Kidney epithelial cell (primary cell): ENCODE measurements around the gene CDCA3. TPM values are rescaled to one million over a fixed set of nuclear protein-coding genes. Genes with fewer than 3 reads are reported as not detected.

Experiments
- DNase-seq: peaks from one replicate; pipeline ENCODE4 v3.0.0-alpha.2; 2010; ENCODE audit warnings: low read depth
- H3K27me3 ChIP-seq: 2 replicates; pipeline ENCODE4 v1.6.0; 2011; ENCODE audit warnings: low read length; ENCODE audit not compliant: control insufficient read depth, insufficient read depth
- H3K36me3 ChIP-seq: 2 replicates; pipeline ENCODE4 v1.5.1; 2011; ENCODE audit warnings: low read length; ENCODE audit not compliant: control insufficient read depth, insufficient read depth
- H3K4me3 ChIP-seq: 2 replicates; pipeline ENCODE4 v1.5.1; 2011; ENCODE audit warnings: low read depth, mild to moderate bottlenecking, control low read depth, low read length
- CTCF ChIP-seq: IDR thresholded peaks from 2 replicates; pipeline ENCODE4 v1.5.1; 2011; ENCODE audit warnings: mild to moderate bottlenecking, moderate library complexity, low read length, control low read depth, inconsistent platforms; ENCODE audit not compliant: insufficient read depth, poor library complexity, severe bottlenecking
- total RNA-seq: library from RNA; depleted of rRNA; stranded (reverse); fragments of >200 nt; gene quantifications from 2 replicates; pipeline ENCODE4 v1.2.3, GENCODE V29; 2015

CDCA3 gene
- total RNA-seq, 1 donor from 2014 or later = 8.3 TPM

- TF ChIP-seq CTCF = no peak
- peaks cover 9% of the 10 kb centered on the region for H3K27me3 ChIP-seq
- H3K36me3 ChIP-seq = no peaks in the 10 kb centered on the region
- no peak overlapping the region for H3K4me3 ChIP-seq
- DNase-seq = no peak
Observed at GRCh38 chr12:6816598-6816997, 34.5 kb downstream of the CDCA3 start.

- H3K4me3 ChIP-seq = no peak overlapping the region
- H3K36me3 ChIP-seq = no peaks in the 10 kb centered on the region
- peaks cover 9% of the 10 kb centered on the region for H3K27me3 ChIP-seq
- no peak for DNase-seq
- TF ChIP-seq CTCF = no peak
Observed at GRCh38 chr12:6813363-6813762, 37.7 kb downstream of the CDCA3 start.

- peaks cover 9% of the 10 kb centered on the region for H3K27me3 ChIP-seq
- DNase-seq = no peak
- TF ChIP-seq CTCF = no peak
- H3K36me3 ChIP-seq = no peaks in the 10 kb centered on the region
- H3K4me3 ChIP-seq = no peak overlapping the region
Observed at GRCh38 chr12:6810758-6811157, 40.3 kb downstream of the CDCA3 start.

- no peaks in the 10 kb centered on the region for H3K36me3 ChIP-seq
- no peak for TF ChIP-seq CTCF
- no peak for DNase-seq
- H3K27me3 ChIP-seq = peaks cover 3% of the 10 kb centered on the region
- H3K4me3 ChIP-seq = no peak overlapping the region
Observed at GRCh38 chr12:6809056-6809455, 42.0 kb downstream of the CDCA3 start.

- Histone ChIP-seq H3K4me3 (no peak overlapping the region), H3K36me3 (no peaks in the 10 kb centered on the region), H3K27me3 (peaks cover 3% of the 10 kb centered on the region)
- no peak for TF ChIP-seq CTCF
- no peak for DNase-seq
Observed at GRCh38 chr12:6807170-6807569, 43.9 kb downstream of the CDCA3 start.

- TF ChIP-seq CTCF = no peak
Observed at GRCh38 chr12:6799147-6799546, 51.9 kb downstream of the CDCA3 start.

More at GRCh38 chr12:6799147-6799546, 51.9 kb downstream of the CDCA3 start:
- no peak for DNase-seq
- H3K4me3 ChIP-seq = no peak overlapping the region
- H3K27me3 ChIP-seq = peaks cover 2% of the 10 kb centered on the region
- H3K36me3 ChIP-seq = no peaks in the 10 kb centered on the region
